ENCODE results near the gene DCAF6.
"Not testable (repeated sequence)": the region's sequence is repeated elsewhere in the genome, so short reads cannot be mapped to it uniquely, and the experiment has no call there.

Gene DCAF6

GRCh38 chr1:168031627-168032026 lies 95.1 kb downstream of the DCAF6 start:
- DNase-seq (ENCODE audit: low read depth in 2 of 2) = no peak

GRCh38 chr1:168032029-168032428 lies 95.5 kb downstream of the DCAF6 start:
- DNase-seq (ENCODE audit: low read depth in 2 of 2) = no peak

GRCh38 chr1:168035345-168035744 lies 98.9 kb downstream of the DCAF6 start:
- no peak for DNase-seq (ENCODE audit: low read depth in 2 of 2)

GRCh38 chr1:168042362-168042761 lies 105.9 kb downstream of the DCAF6 start:
- DNase-seq (ENCODE audit: low read depth in 2 of 2) = no peak

- DNase-seq (ENCODE audit: low read depth in 2 of 2) = no peak
These were observed 108.8 kb downstream of the DCAF6 start for GRCh38 chr1:168045311-168045710.

GRCh38 chr1:168050307-168050706 lies 113.8 kb downstream of the DCAF6 start:
- no peak for DNase-seq (ENCODE audit: low read depth in 2 of 2)

- no peak for DNase-seq (ENCODE audit: low read depth in 2 of 2)
These were observed 114.4 kb downstream of the DCAF6 start for GRCh38 chr1:168050880-168051279.

GRCh38 chr1:168053681-168054080 lies 117.2 kb downstream of the DCAF6 start:
- no peak for DNase-seq (ENCODE audit: low read depth in 2 of 2)

GRCh38 chr1:168054117-168054516 lies 117.6 kb downstream of the DCAF6 start:
- no peak for DNase-seq (ENCODE audit: low read depth in 2 of 2)

- not testable (repeated sequence) for DNase-seq (ENCODE audit: low read depth in 2 of 2)
These were observed 119.7 kb downstream of the DCAF6 start for GRCh38 chr1:168056152-168056551.

- DNase-seq (ENCODE audit: low read depth in 2 of 2) = no peak
These were observed 120.9 kb downstream of the DCAF6 start for GRCh38 chr1:168057355-168057754.

GRCh38 chr1:168057921-168058320 lies 121.4 kb downstream of the DCAF6 start:
- no peak for DNase-seq (ENCODE audit: low read depth in 2 of 2)

- DNase-seq (ENCODE audit: low read depth in 2 of 2) = no peak
These were observed 127.7 kb downstream of the DCAF6 start for GRCh38 chr1:168064216-168064615.

- DNase-seq (ENCODE audit: low read depth in 2 of 2) = no peak
These were observed 129.0 kb downstream of the DCAF6 start for GRCh38 chr1:168065506-168065905.

- DNase-seq (ENCODE audit: low read depth in 2 of 2) = no peak
These were observed 132.9 kb downstream of the DCAF6 start for GRCh38 chr1:168069384-168069783.

GRCh38 chr1:168079761-168080160 lies 143.3 kb downstream of the DCAF6 start:
- DNase-seq (ENCODE audit: low read depth in 2 of 2) = peak; percentile 19 to 33

GRCh38 chr1:168081373-168082007 lies 145.0 kb downstream of the DCAF6 start:
- DNase-seq (ENCODE audit: low read depth in 2 of 2) = peak; percentile 31 to 32

GRCh38 chr1:168082008-168082876 lies 145.8 kb downstream of the DCAF6 start:
- peak; percentile 23 for DNase-seq (ENCODE audit: low read depth in 2 of 2)

- no peak for DNase-seq (ENCODE audit: low read depth in 2 of 2)
These were observed 147.2 kb downstream of the DCAF6 start for GRCh38 chr1:168083456-168084325.

- DNase-seq (ENCODE audit: low read depth in 2 of 2) = peak; percentile 8 to 10
These were observed 148.1 kb downstream of the DCAF6 start for GRCh38 chr1:168084396-168085231.

- DNase-seq (ENCODE audit: low read depth in 2 of 2) = no peak
These were observed 149.0 kb downstream of the DCAF6 start for GRCh38 chr1:168085401-168085872.
